ENCODE results near the gene PRODH. TPM values are rescaled to one million over a fixed set of nuclear protein-coding genes. Genes with fewer than 3 reads are reported as not detected.
"Not testable (repeated sequence)": the region's sequence is repeated elsewhere in the genome, so short reads cannot be mapped to it uniquely, and the experiment has no call there.

PRODH gene
- polyA plus RNA-seq, 2 donors: 6.9 to 13.5 TPM

- H3K4me1 ChIP-seq (ENCODE audit: control insufficient read depth in 2 of 2, insufficient read depth in 2 of 2, low read length in 1 of 2); H3K4me3 ChIP-seq (ENCODE audit: low read depth in 1 of 2, low read length in 2 of 2): not testable (repeated sequence)
- WGBS, 2 donors: 76 to 82% methylated on average over 14 of the region's 14 CpGs
These were observed 33.3 kb upstream of the PRODH start for GRCh38 chr22:18969158-18969942.

GRCh38 chr22:18968011-18968749 lies 32.1 kb upstream of the PRODH start:
- no peak overlapping the region for H3K4me3 ChIP-seq (ENCODE audit: low read depth in 1 of 2, low read length in 2 of 2)
- H3K27me3 ChIP-seq (ENCODE audit: control insufficient read depth in 1 of 2, insufficient read depth in 2 of 2, low read length in 2 of 2): peaks cover 0 to 8% of the 10 kb centered on the region in 2 donors
- 46 to 53% methylated on average over 20 of the region's 20 CpGs for WGBS, 2 donors
- H3K27ac ChIP-seq (ENCODE audit: low read depth in 2 of 2, low read length in 1 of 2): no peak overlapping the region
- H3K36me3 ChIP-seq (ENCODE audit: control insufficient read depth in 2 of 2, insufficient read depth in 2 of 2, low read length in 1 of 2): no peaks in the 10 kb centered on the region
- H3K9me3 ChIP-seq (ENCODE audit: control insufficient read depth in 2 of 2, insufficient read depth in 1 of 2, low read depth in 1 of 2, low read length in 1 of 2): no peaks in the 10 kb centered on the region
- H3K4me1 ChIP-seq (ENCODE audit: control insufficient read depth in 2 of 2, insufficient read depth in 2 of 2, low read length in 1 of 2): peaks cover 2 to 5% of the 10 kb centered on the region in 2 donors

More at GRCh38 chr22:18969158-18969942, 33.3 kb upstream of the PRODH start:
- not testable (repeated sequence) for H3K27ac ChIP-seq (ENCODE audit: low read depth in 2 of 2, low read length in 1 of 2); H3K36me3 ChIP-seq (ENCODE audit: control insufficient read depth in 2 of 2, insufficient read depth in 2 of 2, low read length in 1 of 2); H3K9me3 ChIP-seq (ENCODE audit: control insufficient read depth in 2 of 2, insufficient read depth in 1 of 2, low read depth in 1 of 2, low read length in 1 of 2); H3K27me3 ChIP-seq (ENCODE audit: control insufficient read depth in 1 of 2, insufficient read depth in 2 of 2, low read length in 2 of 2)

- H3K4me1 ChIP-seq (ENCODE audit: control insufficient read depth in 2 of 2, insufficient read depth in 2 of 2, low read length in 1 of 2); H3K36me3 ChIP-seq (ENCODE audit: control insufficient read depth in 2 of 2, insufficient read depth in 2 of 2, low read length in 1 of 2); H3K9me3 ChIP-seq (ENCODE audit: control insufficient read depth in 2 of 2, insufficient read depth in 1 of 2, low read depth in 1 of 2, low read length in 1 of 2); H3K27me3 ChIP-seq (ENCODE audit: control insufficient read depth in 1 of 2, insufficient read depth in 2 of 2, low read length in 2 of 2); H3K27ac ChIP-seq (ENCODE audit: low read depth in 2 of 2, low read length in 1 of 2); H3K4me3 ChIP-seq (ENCODE audit: low read depth in 1 of 2, low read length in 2 of 2): not testable (repeated sequence)
- 51 to 56% methylated on average over 14 of the region's 14 CpGs for WGBS, 2 donors
These were observed 31.4 kb upstream of the PRODH start for GRCh38 chr22:18967391-18968010.

GRCh38 chr22:18966748-18967147 lies 30.7 kb upstream of the PRODH start:
- Histone ChIP-seq H3K9me3 (ENCODE audit: control insufficient read depth in 2 of 2, insufficient read depth in 1 of 2, low read depth in 1 of 2, low read length in 1 of 2) (no peaks in the 10 kb centered on the region), H3K27me3 (ENCODE audit: control insufficient read depth in 1 of 2, insufficient read depth in 2 of 2, low read length in 2 of 2) (peaks cover 0 to 8% of the 10 kb centered on the region in 2 donors), H3K4me3 (ENCODE audit: low read depth in 1 of 2, low read length in 2 of 2) (no peak overlapping the region), H3K4me1 (ENCODE audit: control insufficient read depth in 2 of 2, insufficient read depth in 2 of 2, low read length in 1 of 2) (peaks cover 2 to 5% of the 10 kb centered on the region in 2 donors), H3K36me3 (ENCODE audit: control insufficient read depth in 2 of 2, insufficient read depth in 2 of 2, low read length in 1 of 2) (no peaks in the 10 kb centered on the region), H3K27ac (ENCODE audit: low read depth in 2 of 2, low read length in 1 of 2) (no peak overlapping the region)
- WGBS, 2 donors: 52 to 55% methylated on average over 7 of the region's 7 CpGs

GRCh38 chr22:18965526-18966421 lies 29.7 kb upstream of the PRODH start:
- Histone ChIP-seq H3K27me3 (ENCODE audit: control insufficient read depth in 1 of 2, insufficient read depth in 2 of 2, low read length in 2 of 2) (peaks cover 0 to 3% of the 10 kb centered on the region in 2 donors), H3K4me1 (ENCODE audit: control insufficient read depth in 2 of 2, insufficient read depth in 2 of 2, low read length in 1 of 2) (peaks cover 2 to 5% of the 10 kb centered on the region in 2 donors), H3K36me3 (ENCODE audit: control insufficient read depth in 2 of 2, insufficient read depth in 2 of 2, low read length in 1 of 2) (no peaks in the 10 kb centered on the region), H3K9me3 (ENCODE audit: control insufficient read depth in 2 of 2, insufficient read depth in 1 of 2, low read depth in 1 of 2, low read length in 1 of 2) (no peaks in the 10 kb centered on the region), H3K27ac (ENCODE audit: low read depth in 2 of 2, low read length in 1 of 2) (no peak overlapping the region), H3K4me3 (ENCODE audit: low read depth in 1 of 2, low read length in 2 of 2) (no peak overlapping the region)
- WGBS, 2 donors: 73 to 78% methylated on average over 14 of the region's 14 CpGs

- H3K36me3 ChIP-seq (ENCODE audit: control insufficient read depth in 2 of 2, insufficient read depth in 2 of 2, low read length in 1 of 2); H3K27me3 ChIP-seq (ENCODE audit: control insufficient read depth in 1 of 2, insufficient read depth in 2 of 2, low read length in 2 of 2); H3K4me1 ChIP-seq (ENCODE audit: control insufficient read depth in 2 of 2, insufficient read depth in 2 of 2, low read length in 1 of 2); H3K27ac ChIP-seq (ENCODE audit: low read depth in 2 of 2, low read length in 1 of 2); H3K9me3 ChIP-seq (ENCODE audit: control insufficient read depth in 2 of 2, insufficient read depth in 1 of 2, low read depth in 1 of 2, low read length in 1 of 2); H3K4me3 ChIP-seq (ENCODE audit: low read depth in 1 of 2, low read length in 2 of 2): not testable (repeated sequence)
- 72 to 77% methylated on average over 17 to 18 of the region's 19 CpGs for WGBS, 2 donors
These were observed 28.6 kb upstream of the PRODH start for GRCh38 chr22:18964501-18965265.

- not testable (repeated sequence) for H3K4me1 ChIP-seq (ENCODE audit: control insufficient read depth in 2 of 2, insufficient read depth in 2 of 2, low read length in 1 of 2); H3K27ac ChIP-seq (ENCODE audit: low read depth in 2 of 2, low read length in 1 of 2); H3K9me3 ChIP-seq (ENCODE audit: control insufficient read depth in 2 of 2, insufficient read depth in 1 of 2, low read depth in 1 of 2, low read length in 1 of 2); H3K36me3 ChIP-seq (ENCODE audit: control insufficient read depth in 2 of 2, insufficient read depth in 2 of 2, low read length in 1 of 2); H3K27me3 ChIP-seq (ENCODE audit: control insufficient read depth in 1 of 2, insufficient read depth in 2 of 2, low read length in 2 of 2); H3K4me3 ChIP-seq (ENCODE audit: low read depth in 1 of 2, low read length in 2 of 2)
- 88 to 90% methylated on average over 9 to 10 of the region's 10 CpGs for WGBS, 2 donors
These were observed 28.0 kb upstream of the PRODH start for GRCh38 chr22:18964051-18964450.

GRCh38 chr22:18962308-18962635 lies 26.2 kb upstream of the PRODH start:
- Histone ChIP-seq H3K27me3 (ENCODE audit: control insufficient read depth in 1 of 2, insufficient read depth in 2 of 2, low read length in 2 of 2) (no peaks in the 10 kb centered on the region), H3K4me3 (ENCODE audit: low read depth in 1 of 2, low read length in 2 of 2) (no peak overlapping the region), H3K27ac (ENCODE audit: low read depth in 2 of 2, low read length in 1 of 2) (no peak overlapping the region), H3K36me3 (ENCODE audit: control insufficient read depth in 2 of 2, insufficient read depth in 2 of 2, low read length in 1 of 2) (no peaks in the 10 kb centered on the region), H3K9me3 (ENCODE audit: control insufficient read depth in 2 of 2, insufficient read depth in 1 of 2, low read depth in 1 of 2, low read length in 1 of 2) (no peaks in the 10 kb centered on the region), H3K4me1 (ENCODE audit: control insufficient read depth in 2 of 2, insufficient read depth in 2 of 2, low read length in 1 of 2) (peaks cover 0 to under 1% of the 10 kb centered on the region in 2 donors)
- 86 to 92% methylated on average over 3 of the region's 3 CpGs for WGBS, 2 donors

Data from esophagus (tissue), 2 donors.